Astrocyte of the hippocampus (primary cell): ENCODE measurements around the gene CSTPP1.
A peak's percentile ranks its signal among the peaks of the same experiment; 100 is the strongest.
"Not testable (repeated sequence)": the region's sequence is repeated elsewhere in the genome, so short reads cannot be mapped to it uniquely, and the experiment has no call there.

Source experiments
- DNase-seq: peaks from one replicate; pipeline ENCODE4 v3.0.0; 2011; ENCODE audit warnings: low read depth, low spot score

The CSTPP1 gene

GRCh38 chr11:47044119-47044518 is 107.6 kb downstream of the CSTPP1 start:
- DNase-seq, result no peak

- no peak for DNase-seq
These were observed 111.4 kb downstream of the CSTPP1 start for GRCh38 chr11:47047972-47048371.

- no peak for DNase-seq
These were observed 113.7 kb downstream of the CSTPP1 start for GRCh38 chr11:47050284-47050683.

GRCh38 chr11:47051217-47051616 is 114.7 kb downstream of the CSTPP1 start:
- DNase-seq, result peak; percentile 63

- DNase-seq, result no peak
These were observed 115.6 kb downstream of the CSTPP1 start for GRCh38 chr11:47052165-47052564.

- DNase-seq, result no peak
These were observed 116.0 kb downstream of the CSTPP1 start for GRCh38 chr11:47052576-47052975.

GRCh38 chr11:47055534-47055933 is 119.0 kb downstream of the CSTPP1 start:
- DNase-seq, result no peak

- DNase-seq, result peak; percentile 33
These were observed 119.8 kb downstream of the CSTPP1 start for GRCh38 chr11:47056261-47056915.

GRCh38 chr11:47057365-47057764 is 120.8 kb downstream of the CSTPP1 start:
- no peak for DNase-seq

GRCh38 chr11:47060807-47061206 is 124.2 kb downstream of the CSTPP1 start:
- DNase-seq, result peak; percentile 47

- no peak for DNase-seq
These were observed 125.0 kb downstream of the CSTPP1 start for GRCh38 chr11:47061429-47062178.

GRCh38 chr11:47062736-47063135 is 126.2 kb downstream of the CSTPP1 start:
- DNase-seq, result no peak

GRCh38 chr11:47067401-47067800 is 130.8 kb downstream of the CSTPP1 start:
- DNase-seq, result no peak

- no peak for DNase-seq
These were observed 134.2 kb downstream of the CSTPP1 start for GRCh38 chr11:47070769-47071168.

GRCh38 chr11:47071341-47071740 is 134.8 kb downstream of the CSTPP1 start:
- no peak for DNase-seq

GRCh38 chr11:47071791-47072261 is 135.3 kb downstream of the CSTPP1 start:
- no peak for DNase-seq

- DNase-seq, result no peak
These were observed 142.4 kb downstream of the CSTPP1 start for GRCh38 chr11:47078751-47079521.

GRCh38 chr11:47080775-47081174 is 144.2 kb downstream of the CSTPP1 start:
- not testable (repeated sequence) for DNase-seq

GRCh38 chr11:47083913-47084312 is 147.4 kb downstream of the CSTPP1 start:
- DNase-seq, result peak; percentile 41

- DNase-seq, result no peak
These were observed 151.2 kb downstream of the CSTPP1 start for GRCh38 chr11:47087801-47088200.

GRCh38 chr11:47093541-47093940 is 157.0 kb downstream of the CSTPP1 start:
- no peak for DNase-seq

- DNase-seq, result not testable (repeated sequence)
These were observed 160.3 kb downstream of the CSTPP1 start for GRCh38 chr11:47096871-47097270.
